H1 (cell line): ENCODE data around the gene DCAF17. TPM values are rescaled to one million over a fixed set of nuclear protein-coding genes. Genes with fewer than 3 reads are reported as not detected.

Experiments used
- ASH2L ChIP-seq: fragments of 200-600, 300-600 bp; sonication (generic); IDR thresholded peaks from one replicate; pipeline ENCODE4 v1.7.1; 2017; ENCODE audit warnings: low read length
- CEBPB ChIP-seq: IDR thresholded peaks from 2 replicates; pipeline ENCODE4 v1.6.1; 2012; ENCODE audit warnings: low read depth, low read length
- EZH2 ChIP-seq: fragments of 200-600 bp; sonication (generic); IDR thresholded peaks from 2 replicates; pipeline ENCODE4 v1.7.1; 2012; ENCODE audit warnings: low read depth, mild to moderate bottlenecking, moderate library complexity, low read length, inconsistent platforms; ENCODE audit not compliant: severe bottlenecking
- FOSL1 ChIP-seq: IDR thresholded peaks from 2 replicates; pipeline ENCODE4 v1.6.1; 2011; ENCODE audit warnings: mild to moderate bottlenecking, low read depth, low read length, moderate library complexity; ENCODE audit not compliant: insufficient read depth
- KDM1A ChIP-seq: fragments of 200-600, 300-600 bp; sonication (generic); IDR thresholded peaks from 2 replicates; pipeline ENCODE4 v1.7.1; 2016; ENCODE audit warnings: mild to moderate bottlenecking, low read length, borderline replicate concordance
- KDM5A ChIP-seq: fragments of 200-600 bp; IDR thresholded peaks from 2 replicates; pipeline ENCODE4 v1.7.1; 2012; ENCODE audit warnings: mild to moderate bottlenecking, low read length, inconsistent platforms, mixed read lengths
- NANOG ChIP-seq: IDR thresholded peaks from 2 replicates; pipeline ENCODE4 v1.6.1; 2011; ENCODE audit warnings: low read length, low read depth, mild to moderate bottlenecking, inconsistent platforms; ENCODE audit not compliant: insufficient read depth, poor library complexity, severe bottlenecking
- NRF1 ChIP-seq: IDR thresholded peaks from 2 replicates; pipeline ENCODE4 v1.6.1; 2011; ENCODE audit warnings: mild to moderate bottlenecking, low read depth, low read length, improper control_type of control experiment
- RNF2 ChIP-seq: fragments of 200-900, 300-1000 bp; sonication (generic); IDR thresholded peaks from 2 replicates; pipeline ENCODE4 v1.7.1; 2016; ENCODE audit warnings: borderline replicate concordance, low read depth, mild to moderate bottlenecking, antibody characterized with exemption, low read length; ENCODE audit not compliant: poor library complexity, severe bottlenecking; ENCODE audit errors: missing control alignments
- ZNF274 ChIP-seq: IDR thresholded peaks from 2 replicates; pipeline ENCODE4 v1.7.0; 2012; ENCODE audit warnings: low read length, borderline replicate concordance; ENCODE audit errors: extremely low read depth
- polyA plus RNA-seq, 7 experiments: library from polyadenylated mRNA; depleted of rRNA in 3 of 7; stranded (reverse) in 5 of 7; unstranded in 2 of 7; fragments of >200 nt in 5 of 7; fragments of 200-250 nt in 2 of 7; gene quantifications; 1 replicate in 5 of 7; 2 replicates in 1 of 7; 4 replicates in 1 of 7; pipeline versions ENCODE4 v1.2.1 to v1.2.3, GENCODE V29; 2011 to 2013; ENCODE audit warnings: missing spikeins in 2 of 7, mixed read lengths in 2 of 7
- total RNA-seq: library from RNA; stranded (reverse); fragmentation: NEBNext Ultra II Directional; extraction: Animal tissue kit (Norgen Biotek cat#: 25700); gene quantifications from 2 replicates; pipeline ENCODE4 v1.2.1, GENCODE V29; 2021
- TF ChIP-seq, protein P1 (sequence below): fragments of 300-600 bp; sonication (generic); IDR thresholded peaks from 2 replicates; pipeline ENCODE4 v1.7.1; 2012; ENCODE audit warnings: low read length, moderate library complexity, mild to moderate bottlenecking, inconsistent platforms; ENCODE audit not compliant: insufficient replicate concordance

The DCAF17 gene
- total and polyA plus RNA-seq, 2 of the 8 experiments (the other 6 are each of a cell fraction or from before 2014, with no cell fraction given): 10.7 to 30.0 TPM

DNA sequence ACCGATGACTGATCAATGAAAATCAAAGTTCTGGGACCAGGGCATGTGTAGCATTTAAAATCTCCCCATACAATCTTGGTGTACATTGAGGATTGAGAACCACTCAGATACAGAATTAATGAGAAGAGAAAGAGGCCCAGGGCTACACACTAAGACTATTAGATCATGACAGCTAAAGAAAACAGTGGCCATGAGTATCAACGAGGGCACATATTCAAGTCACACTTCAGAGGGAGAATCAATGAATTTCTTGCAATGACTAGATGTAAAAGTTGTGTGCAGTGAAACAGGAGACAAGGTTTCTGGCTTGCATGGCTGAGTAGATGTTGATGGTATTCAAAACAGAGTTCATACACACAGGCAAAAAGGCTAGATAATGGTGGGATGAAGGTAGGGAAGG lies 29.3 kb upstream of the DCAF17 start (continued):
- TF ChIP-seq, protein P1, sequence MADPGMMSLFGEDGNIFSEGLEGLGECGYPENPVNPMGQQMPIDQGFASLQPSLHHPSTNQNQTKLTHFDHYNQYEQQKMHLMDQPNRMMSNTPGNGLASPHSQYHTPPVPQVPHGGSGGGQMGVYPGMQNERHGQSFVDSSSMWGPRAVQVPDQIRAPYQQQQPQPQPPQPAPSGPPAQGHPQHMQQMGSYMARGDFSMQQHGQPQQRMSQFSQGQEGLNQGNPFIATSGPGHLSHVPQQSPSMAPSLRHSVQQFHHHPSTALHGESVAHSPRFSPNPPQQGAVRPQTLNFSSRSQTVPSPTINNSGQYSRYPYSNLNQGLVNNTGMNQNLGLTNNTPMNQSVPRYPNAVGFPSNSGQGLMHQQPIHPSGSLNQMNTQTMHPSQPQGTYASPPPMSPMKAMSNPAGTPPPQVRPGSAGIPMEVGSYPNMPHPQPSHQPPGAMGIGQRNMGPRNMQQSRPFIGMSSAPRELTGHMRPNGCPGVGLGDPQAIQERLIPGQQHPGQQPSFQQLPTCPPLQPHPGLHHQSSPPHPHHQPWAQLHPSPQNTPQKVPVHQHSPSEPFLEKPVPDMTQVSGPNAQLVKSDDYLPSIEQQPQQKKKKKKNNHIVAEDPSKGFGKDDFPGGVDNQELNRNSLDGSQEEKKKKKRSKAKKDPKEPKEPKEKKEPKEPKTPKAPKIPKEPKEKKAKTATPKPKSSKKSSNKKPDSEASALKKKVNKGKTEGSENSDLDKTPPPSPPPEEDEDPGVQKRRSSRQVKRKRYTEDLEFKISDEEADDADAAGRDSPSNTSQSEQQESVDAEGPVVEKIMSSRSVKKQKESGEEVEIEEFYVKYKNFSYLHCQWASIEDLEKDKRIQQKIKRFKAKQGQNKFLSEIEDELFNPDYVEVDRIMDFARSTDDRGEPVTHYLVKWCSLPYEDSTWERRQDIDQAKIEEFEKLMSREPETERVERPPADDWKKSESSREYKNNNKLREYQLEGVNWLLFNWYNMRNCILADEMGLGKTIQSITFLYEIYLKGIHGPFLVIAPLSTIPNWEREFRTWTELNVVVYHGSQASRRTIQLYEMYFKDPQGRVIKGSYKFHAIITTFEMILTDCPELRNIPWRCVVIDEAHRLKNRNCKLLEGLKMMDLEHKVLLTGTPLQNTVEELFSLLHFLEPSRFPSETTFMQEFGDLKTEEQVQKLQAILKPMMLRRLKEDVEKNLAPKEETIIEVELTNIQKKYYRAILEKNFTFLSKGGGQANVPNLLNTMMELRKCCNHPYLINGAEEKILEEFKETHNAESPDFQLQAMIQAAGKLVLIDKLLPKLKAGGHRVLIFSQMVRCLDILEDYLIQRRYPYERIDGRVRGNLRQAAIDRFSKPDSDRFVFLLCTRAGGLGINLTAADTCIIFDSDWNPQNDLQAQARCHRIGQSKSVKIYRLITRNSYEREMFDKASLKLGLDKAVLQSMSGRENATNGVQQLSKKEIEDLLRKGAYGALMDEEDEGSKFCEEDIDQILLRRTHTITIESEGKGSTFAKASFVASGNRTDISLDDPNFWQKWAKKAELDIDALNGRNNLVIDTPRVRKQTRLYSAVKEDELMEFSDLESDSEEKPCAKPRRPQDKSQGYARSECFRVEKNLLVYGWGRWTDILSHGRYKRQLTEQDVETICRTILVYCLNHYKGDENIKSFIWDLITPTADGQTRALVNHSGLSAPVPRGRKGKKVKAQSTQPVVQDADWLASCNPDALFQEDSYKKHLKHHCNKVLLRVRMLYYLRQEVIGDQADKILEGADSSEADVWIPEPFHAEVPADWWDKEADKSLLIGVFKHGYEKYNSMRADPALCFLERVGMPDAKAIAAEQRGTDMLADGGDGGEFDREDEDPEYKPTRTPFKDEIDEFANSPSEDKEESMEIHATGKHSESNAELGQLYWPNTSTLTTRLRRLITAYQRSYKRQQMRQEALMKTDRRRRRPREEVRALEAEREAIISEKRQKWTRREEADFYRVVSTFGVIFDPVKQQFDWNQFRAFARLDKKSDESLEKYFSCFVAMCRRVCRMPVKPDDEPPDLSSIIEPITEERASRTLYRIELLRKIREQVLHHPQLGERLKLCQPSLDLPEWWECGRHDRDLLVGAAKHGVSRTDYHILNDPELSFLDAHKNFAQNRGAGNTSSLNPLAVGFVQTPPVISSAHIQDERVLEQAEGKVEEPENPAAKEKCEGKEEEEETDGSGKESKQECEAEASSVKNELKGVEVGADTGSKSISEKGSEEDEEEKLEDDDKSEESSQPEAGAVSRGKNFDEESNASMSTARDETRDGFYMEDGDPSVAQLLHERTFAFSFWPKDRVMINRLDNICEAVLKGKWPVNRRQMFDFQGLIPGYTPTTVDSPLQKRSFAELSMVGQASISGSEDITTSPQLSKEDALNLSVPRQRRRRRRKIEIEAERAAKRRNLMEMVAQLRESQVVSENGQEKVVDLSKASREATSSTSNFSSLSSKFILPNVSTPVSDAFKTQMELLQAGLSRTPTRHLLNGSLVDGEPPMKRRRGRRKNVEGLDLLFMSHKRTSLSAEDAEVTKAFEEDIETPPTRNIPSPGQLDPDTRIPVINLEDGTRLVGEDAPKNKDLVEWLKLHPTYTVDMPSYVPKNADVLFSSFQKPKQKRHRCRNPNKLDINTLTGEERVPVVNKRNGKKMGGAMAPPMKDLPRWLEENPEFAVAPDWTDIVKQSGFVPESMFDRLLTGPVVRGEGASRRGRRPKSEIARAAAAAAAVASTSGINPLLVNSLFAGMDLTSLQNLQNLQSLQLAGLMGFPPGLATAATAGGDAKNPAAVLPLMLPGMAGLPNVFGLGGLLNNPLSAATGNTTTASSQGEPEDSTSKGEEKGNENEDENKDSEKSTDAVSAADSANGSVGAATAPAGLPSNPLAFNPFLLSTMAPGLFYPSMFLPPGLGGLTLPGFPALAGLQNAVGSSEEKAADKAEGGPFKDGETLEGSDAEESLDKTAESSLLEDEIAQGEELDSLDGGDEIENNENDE: no peak
- TF ChIP-seq FOSL1 (no peak), CEBPB (no peak), NANOG (no peak), RNF2 (no peak), KDM5A (no peak), EZH2 (no peak), NRF1 (no peak), KDM1A (no peak), ASH2L (no peak), ZNF274 (no peak)
